HG03139 (cell line): ENCODE measurements around the gene NPTN.
"Not testable (repeated sequence)": the region's sequence is repeated elsewhere in the genome, so short reads cannot be mapped to it uniquely, and the experiment has no call there.

Source experiments
- ATAC-seq: cut with Tn5 transposase; IDR thresholded peaks from one replicate; pipeline ENCODE4 v1.9.1; 2021; ENCODE audit not compliant: unreplicated experiment

The NPTN gene

DNA sequence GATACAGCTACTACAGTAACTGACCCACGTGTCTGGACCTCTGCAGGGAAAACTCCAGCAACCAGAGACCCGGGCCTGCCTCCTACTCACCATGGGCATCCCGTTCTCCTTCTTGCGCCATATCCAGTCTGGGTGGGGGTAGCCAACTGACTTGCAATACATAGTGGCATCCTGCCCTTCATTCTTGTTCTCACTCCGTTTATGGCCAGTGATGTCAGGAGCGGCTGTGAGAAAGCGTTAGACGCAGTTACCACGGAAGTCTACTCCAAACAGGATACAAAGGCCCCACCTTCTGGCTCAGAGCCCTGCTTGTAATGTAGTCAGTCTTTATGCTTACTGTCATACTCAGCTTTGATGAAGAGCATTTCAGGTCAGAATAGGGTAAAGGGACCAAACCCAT lies 59.6 kb downstream of the NPTN start:
- no peak for ATAC-seq

- no peak for ATAC-seq
These were observed 60.2 kb downstream of the NPTN start for GRCh38 chr15:73573037-73573436.

DNA sequence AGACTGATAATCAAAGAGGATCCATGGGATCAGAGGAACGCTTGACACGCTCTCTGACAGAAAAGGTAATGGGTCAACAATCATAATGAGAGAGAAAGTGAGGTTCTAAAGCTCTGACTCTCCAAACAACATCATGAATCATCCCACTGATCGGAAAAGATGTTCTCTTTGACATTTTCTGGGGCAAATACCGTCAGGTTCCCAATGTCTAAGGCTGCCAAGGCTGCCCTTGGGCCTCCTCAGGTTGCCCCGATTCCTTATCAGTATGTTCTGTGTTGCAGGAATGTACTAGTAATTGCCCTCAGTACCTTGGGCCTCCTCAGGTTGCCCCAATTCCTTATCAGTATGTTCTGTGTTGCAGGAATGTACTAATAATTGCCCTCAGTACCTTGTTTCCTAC lies 60.9 kb downstream of the NPTN start:
- no peak for ATAC-seq

GRCh38 chr15:73571346-73571745 lies 61.8 kb downstream of the NPTN start:
- ATAC-seq = no peak

- no peak for ATAC-seq
These were observed 62.7 kb downstream of the NPTN start for GRCh38 chr15:73570355-73571032.

GRCh38 chr15:73569361-73569760 lies 63.8 kb downstream of the NPTN start:
- no peak for ATAC-seq

GRCh38 chr15:73568564-73569280 lies 64.5 kb downstream of the NPTN start:
- ATAC-seq = no peak

DNA sequence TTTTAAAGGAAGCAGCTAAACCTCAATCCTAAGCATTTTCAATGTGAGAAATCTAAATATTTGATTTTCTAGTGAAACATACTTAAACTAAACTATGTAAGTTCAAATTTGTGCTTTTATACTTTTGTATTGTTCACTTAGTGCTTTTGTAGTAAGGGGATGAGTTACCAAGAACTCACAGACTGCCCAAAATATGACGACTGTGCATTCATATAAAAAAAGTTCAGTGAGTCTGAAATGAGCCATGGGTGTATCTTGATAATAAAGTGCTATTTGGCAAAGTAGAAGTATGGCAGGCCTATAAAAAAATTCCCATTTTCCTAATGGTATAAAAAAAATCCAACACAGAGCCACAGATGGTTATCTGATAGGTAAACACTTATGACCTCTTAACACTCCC lies 66.2 kb downstream of the NPTN start:
- ATAC-seq = no peak

GRCh38 chr15:73564255-73564654 lies 68.9 kb downstream of the NPTN start:
- ATAC-seq = no peak

GRCh38 chr15:73560501-73561117 lies 72.6 kb downstream of the NPTN start:
- no peak for ATAC-seq

DNA sequence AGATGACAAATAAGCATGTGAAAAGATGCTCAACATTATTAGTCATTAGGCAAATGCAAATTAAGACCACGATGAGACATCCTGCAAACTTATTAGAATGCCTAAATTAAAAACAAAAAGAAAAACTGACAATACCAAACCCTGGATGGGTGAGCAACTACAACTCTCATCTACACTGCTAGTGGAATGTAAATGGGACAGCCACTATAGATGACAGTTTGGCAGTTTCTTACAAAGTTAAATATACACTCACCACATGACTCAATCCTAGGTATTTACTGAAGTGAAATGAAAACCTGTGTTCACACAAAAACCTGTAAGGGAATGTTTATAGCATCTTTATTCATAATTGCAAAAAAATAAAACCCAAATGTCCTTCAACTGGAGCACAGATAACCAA lies 74.7 kb downstream of the NPTN start:
- no peak for ATAC-seq

DNA sequence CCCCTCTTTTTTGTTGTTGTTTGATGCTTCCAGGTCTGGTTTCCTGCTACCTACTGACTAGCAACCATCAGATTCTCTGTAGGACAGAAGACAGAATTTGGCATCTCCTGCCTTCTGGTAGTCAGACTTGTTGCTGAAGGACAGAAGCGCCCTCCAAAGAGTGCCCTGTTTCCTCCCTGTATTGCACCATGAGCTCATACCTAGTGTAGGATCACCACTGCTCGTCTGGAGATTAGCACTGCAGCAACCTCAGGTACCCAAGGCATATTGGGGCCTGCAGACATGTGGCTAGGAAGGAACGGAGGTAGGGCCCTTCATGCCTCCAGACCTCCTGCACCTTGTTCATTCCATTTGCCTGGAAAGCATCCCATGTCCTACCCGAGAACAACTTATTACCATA lies 78.1 kb downstream of the NPTN start:
- ATAC-seq = no peak

DNA sequence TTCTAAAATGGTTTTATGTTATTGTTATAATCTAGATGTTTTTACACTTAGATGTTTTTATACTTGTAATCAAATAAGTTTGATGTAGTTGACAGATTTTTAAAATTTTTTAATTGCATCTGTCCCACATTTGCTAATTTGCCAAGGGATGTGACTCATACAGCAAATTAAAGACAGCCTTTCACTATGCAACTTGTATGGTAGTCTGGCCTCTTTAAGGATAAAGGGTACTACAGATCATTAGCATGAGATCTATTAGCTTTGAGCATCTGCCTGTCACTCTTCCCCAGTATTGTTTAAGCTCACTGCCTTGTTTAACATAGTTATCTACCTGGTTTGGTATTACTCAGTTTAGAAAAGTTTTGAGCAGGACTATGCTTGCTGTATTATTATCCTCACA lies 83.0 kb downstream of the NPTN start:
- ATAC-seq = no peak

DNA sequence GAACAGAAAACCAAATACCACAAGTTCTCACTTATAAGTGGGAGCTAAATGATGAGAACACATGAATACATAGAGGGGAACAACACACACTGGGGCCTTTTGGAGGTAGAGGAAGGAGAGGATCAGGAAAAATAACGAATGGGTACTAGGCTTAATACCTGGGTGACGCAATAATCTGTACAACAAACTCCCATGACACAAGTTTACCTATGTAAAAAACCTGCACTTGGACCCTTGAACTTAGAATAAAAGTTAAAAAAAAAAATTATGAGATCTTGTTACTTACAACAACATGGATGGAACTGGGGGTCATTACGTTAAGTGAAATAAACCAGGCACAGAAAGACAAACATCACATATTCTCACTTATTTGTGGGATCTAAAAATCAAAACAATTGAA lies 84.3 kb downstream of the NPTN start:
- not testable (repeated sequence) for ATAC-seq

DNA sequence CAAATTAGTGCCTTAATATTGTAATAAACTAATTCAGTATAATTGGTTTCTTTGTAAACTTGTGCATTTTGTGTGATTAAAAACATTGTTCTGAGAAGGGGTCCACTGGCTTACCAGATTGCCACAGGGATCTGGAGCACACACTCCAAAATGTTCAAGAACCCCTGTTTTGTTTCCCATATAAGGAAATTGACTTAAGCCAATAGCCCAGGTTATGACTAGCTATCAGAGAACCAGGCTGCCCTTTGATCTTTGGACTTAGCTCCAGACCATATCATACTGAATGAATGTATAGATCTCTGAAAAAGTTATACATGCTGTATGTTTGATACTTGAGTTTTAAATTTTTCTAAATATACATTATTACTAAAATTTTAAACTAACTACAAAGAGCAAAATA lies 91.7 kb downstream of the NPTN start:
- no peak for ATAC-seq

DNA sequence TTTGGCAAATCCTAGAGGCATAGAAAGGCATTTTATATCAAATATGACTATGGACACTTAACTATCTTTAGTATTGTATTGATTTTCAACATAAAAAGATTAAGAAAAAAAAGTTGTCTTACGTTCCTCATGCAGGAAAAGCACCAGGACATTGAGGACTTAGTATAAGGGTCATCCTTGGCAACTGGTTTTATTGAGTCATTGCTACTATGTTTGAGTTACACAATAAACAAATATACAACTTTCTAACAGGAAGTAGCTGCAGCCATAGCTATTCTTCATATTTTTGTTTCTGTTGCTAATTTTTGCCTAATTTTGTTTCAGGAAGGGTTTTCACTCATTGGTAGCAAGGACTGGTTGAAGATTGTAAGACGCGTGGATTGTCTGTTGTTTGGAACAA lies 93.0 kb downstream of the NPTN start:
- ATAC-seq = no peak

DNA sequence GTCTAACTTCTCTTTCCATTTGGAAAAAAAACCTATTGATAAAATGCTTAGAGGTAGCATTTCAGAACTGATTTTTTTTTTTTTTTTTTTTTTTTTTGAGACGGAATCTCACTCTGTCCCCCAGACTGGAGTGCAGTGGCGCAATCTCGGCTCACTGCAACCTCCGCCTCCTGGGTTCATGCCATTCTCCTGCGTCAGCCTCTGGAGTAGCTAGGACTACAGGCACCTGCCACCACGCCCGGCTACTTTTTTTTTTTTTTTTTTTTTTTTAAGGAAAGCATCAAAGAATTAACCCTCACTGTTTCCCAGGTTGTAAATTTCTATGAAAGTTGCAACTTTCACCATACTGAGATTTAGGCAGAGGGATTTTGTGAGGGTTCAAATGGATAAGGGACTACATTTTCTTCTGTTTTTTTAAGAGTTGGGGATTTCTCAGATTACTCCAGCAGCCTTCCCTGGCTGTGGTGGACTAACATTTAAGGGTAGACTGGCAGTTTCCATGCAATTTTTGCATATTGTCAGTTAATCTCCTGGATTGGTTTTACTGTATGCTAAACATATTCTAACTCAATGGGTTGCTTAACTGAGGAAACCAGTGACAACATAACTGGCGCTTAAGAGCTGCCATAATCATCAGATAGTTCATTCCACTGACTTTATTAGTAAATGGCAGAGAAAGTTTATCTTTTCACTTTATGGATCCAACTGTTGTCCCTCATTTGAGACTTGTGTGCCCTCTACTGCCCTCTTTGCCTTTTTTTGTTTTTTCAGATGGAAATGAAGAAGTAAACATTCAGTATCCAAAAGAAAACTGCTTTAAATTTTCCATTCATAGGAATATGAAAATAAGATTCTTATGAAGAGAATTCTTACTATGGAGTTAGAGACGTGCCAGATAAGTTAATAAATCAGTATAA lies 93.7 kb downstream of the NPTN start:
- ATAC-seq = no peak

DNA sequence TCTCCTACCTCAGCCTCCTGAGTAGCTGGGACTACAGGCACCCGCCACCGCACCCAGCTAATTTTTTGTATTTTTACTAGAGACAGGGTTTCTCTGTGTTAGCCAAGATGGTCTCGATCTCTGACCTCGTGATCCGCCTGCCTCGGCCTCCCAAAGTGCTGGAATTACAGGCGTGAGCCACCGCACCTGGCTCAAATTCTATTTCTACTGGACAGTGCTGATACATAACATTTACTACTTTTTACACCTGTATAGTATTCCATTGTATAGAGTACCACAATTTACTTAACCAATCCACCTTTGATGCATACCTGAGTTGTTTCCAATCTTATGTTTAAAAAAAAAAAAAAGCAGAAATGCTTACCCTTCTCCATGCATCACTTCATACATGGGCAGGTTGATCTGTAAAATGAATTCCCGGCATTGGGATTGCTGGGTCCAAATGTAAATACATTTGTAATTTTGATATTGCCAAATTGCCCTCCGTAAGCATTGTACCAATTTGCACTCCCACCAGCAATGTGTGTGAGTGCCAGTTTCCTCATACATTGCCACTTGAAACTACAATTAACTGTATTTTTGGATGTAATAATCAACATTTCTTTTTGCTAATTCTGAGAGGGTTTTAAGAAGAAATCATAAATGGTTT lies 94.5 kb downstream of the NPTN start:
- no peak for ATAC-seq

- ATAC-seq = no peak
These were observed 95.1 kb downstream of the NPTN start for GRCh38 chr15:73538123-73538522.

DNA sequence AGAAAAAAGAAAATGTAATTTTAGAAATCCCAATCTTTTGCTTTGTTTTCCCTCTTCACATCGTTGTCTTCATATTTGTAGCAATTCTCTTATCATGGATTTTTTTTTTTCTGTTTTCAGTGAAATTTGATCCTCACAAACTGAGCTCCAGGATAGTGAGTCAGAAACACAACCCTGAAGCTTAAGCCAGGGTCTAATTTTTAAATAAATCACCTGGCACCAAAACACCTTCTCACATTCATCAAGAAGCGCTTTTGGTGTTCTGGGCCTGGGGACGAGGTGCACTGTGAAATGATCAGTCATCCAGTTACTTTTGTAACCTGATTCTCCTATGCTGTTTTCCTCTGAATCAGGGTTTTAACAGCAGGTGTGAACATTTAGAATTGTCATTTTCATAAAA lies 102.5 kb downstream of the NPTN start:
- no peak for ATAC-seq

DNA sequence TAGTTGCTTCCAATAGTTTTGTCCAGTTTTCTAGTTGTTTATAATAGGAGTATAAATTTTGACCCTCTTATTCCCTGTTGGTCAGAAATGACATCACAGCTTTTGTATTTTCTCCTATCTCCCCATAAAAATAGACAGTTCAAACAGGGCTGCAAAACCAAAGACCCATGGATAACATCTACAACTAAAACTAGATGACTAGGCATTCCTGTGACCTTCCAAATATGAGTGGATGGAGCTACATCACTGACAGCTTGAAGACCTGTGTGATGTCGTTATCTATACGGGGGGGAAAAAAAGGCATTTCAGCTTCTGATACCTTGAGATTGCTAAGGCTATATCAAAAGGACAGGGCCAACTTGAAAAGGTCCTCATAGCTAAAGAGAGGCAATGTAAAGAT lies 105.6 kb downstream of the NPTN start:
- no peak for ATAC-seq
